DOHH2 (cell line): ENCODE measurements around the gene ERC2.
"Not testable (repeated sequence)": the region's sequence is repeated elsewhere in the genome, so short reads cannot be mapped to it uniquely, and the experiment has no call there.

Experiments used
- H3F3A ChIP-seq: fragments of 200-600 bp; sonication (generic), shearing (Covaris generic); 2 replicates; pipeline ENCODE4 v1.6.0; 2016; ENCODE audit warnings: antibody characterized with exemption, mild to moderate bottlenecking; ENCODE audit not compliant: control insufficient read depth, insufficient read depth
- H3K27ac ChIP-seq: fragments of 200-600 bp; sonication (generic); 2 replicates; pipeline ENCODE4 v1.5.1; 2014; ENCODE audit warnings: low read depth, mild to moderate bottlenecking, low read length, moderate library complexity
- H3K27me3 ChIP-seq: fragments of 200-600 bp; sonication (generic); 2 replicates; pipeline ENCODE4 v1.6.1; 2014; ENCODE audit warnings: mild to moderate bottlenecking, low read length, mixed read lengths; ENCODE audit not compliant: control insufficient read depth
- H3K36me3 ChIP-seq: fragments of 200-600 bp; sonication (generic); 2 replicates; pipeline ENCODE4 v1.6.1; 2014; ENCODE audit warnings: mild to moderate bottlenecking, low read length, moderate library complexity, mixed read lengths; ENCODE audit not compliant: control insufficient read depth
- H3K4me1 ChIP-seq: fragments of 200-600 bp; sonication (generic); 2 replicates; pipeline ENCODE4 v1.6.1; 2014; ENCODE audit warnings: mild to moderate bottlenecking, low read length, mixed read lengths; ENCODE audit not compliant: control insufficient read depth
- H3K4me2 ChIP-seq: fragments of 200-600 bp; sonication (generic); 2 replicates; pipeline ENCODE4 v1.6.0; 2014; ENCODE audit warnings: mild to moderate bottlenecking, low read length, moderate library complexity
- H3K4me3 ChIP-seq: fragments of 200-600 bp; sonication (generic); 2 replicates; pipeline ENCODE4 v1.5.1; 2014; ENCODE audit warnings: mild to moderate bottlenecking, low read length, mixed read lengths
- H3K79me2 ChIP-seq: fragments of 200-600 bp; sonication (generic); 2 replicates; pipeline ENCODE4 v1.6.1; 2014; ENCODE audit warnings: mild to moderate bottlenecking, low read length, mixed read lengths; ENCODE audit not compliant: control insufficient read depth
- H3K9me2 ChIP-seq: fragments of 200-600 bp; sonication (generic); replicated peaks from 2 replicates; pipeline ENCODE4 v1.6.1; 2014; ENCODE audit warnings: mild to moderate bottlenecking, low read length, mixed read lengths; ENCODE audit not compliant: control insufficient read depth
- H3K9me3 ChIP-seq: fragments of 200-600 bp; sonication (generic); 2 replicates; pipeline ENCODE4 v1.6.1; 2014; ENCODE audit warnings: antibody characterized with exemption, low read length, mixed read lengths; ENCODE audit not compliant: control insufficient read depth, insufficient read depth
- H4K20me1 ChIP-seq: fragments of 200-600 bp; sonication (generic); 2 replicates; pipeline ENCODE4 v1.6.0; 2014; ENCODE audit warnings: low read depth, mild to moderate bottlenecking, antibody characterized with exemption, low read length, moderate library complexity; ENCODE audit not compliant: control insufficient read depth, insufficient read depth
- EZH2phosphoT487 ChIP-seq: fragments of 200-600 bp; sonication (generic); IDR thresholded peaks from 2 replicates; pipeline ENCODE4 v1.6.1; 2017; ENCODE audit warnings: borderline replicate concordance, mild to moderate bottlenecking, antibody characterized with exemption, low read length, moderate library complexity, mixed read lengths
- TF ChIP-seq, protein P1 (sequence below): fragments of 200-600 bp; sonication (generic); IDR thresholded peaks from one replicate; pipeline ENCODE4 v1.5.1; 2014; ENCODE audit warnings: antibody characterized with exemption, mild to moderate bottlenecking, low read depth, low read length; ENCODE audit not compliant: poor library complexity, severe bottlenecking

The ERC2 gene

GRCh38 chr3:55505776-55506175 is 962.5 kb downstream of the ERC2 start:
- TF ChIP-seq EZH2phosphoT487: no peak
- TF ChIP-seq, protein P1, sequence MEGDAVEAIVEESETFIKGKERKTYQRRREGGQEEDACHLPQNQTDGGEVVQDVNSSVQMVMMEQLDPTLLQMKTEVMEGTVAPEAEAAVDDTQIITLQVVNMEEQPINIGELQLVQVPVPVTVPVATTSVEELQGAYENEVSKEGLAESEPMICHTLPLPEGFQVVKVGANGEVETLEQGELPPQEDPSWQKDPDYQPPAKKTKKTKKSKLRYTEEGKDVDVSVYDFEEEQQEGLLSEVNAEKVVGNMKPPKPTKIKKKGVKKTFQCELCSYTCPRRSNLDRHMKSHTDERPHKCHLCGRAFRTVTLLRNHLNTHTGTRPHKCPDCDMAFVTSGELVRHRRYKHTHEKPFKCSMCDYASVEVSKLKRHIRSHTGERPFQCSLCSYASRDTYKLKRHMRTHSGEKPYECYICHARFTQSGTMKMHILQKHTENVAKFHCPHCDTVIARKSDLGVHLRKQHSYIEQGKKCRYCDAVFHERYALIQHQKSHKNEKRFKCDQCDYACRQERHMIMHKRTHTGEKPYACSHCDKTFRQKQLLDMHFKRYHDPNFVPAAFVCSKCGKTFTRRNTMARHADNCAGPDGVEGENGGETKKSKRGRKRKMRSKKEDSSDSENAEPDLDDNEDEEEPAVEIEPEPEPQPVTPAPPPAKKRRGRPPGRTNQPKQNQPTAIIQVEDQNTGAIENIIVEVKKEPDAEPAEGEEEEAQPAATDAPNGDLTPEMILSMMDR: no peak
- Histone ChIP-seq H3K9me3 (no peaks in the 10 kb centered on the region), H3K4me3 (no peak overlapping the region), H3K4me1 (no peaks in the 10 kb centered on the region), H3F3A (no peaks in the 10 kb centered on the region), H3K79me2 (no peaks in the 10 kb centered on the region), H3K36me3 (no peaks in the 10 kb centered on the region), H3K9me2 (no peaks in the 10 kb centered on the region), H4K20me1 (no peaks in the 10 kb centered on the region), H3K27ac (no peak overlapping the region), H3K4me2 (no peak overlapping the region), H3K27me3 (no peaks in the 10 kb centered on the region)

DNA sequence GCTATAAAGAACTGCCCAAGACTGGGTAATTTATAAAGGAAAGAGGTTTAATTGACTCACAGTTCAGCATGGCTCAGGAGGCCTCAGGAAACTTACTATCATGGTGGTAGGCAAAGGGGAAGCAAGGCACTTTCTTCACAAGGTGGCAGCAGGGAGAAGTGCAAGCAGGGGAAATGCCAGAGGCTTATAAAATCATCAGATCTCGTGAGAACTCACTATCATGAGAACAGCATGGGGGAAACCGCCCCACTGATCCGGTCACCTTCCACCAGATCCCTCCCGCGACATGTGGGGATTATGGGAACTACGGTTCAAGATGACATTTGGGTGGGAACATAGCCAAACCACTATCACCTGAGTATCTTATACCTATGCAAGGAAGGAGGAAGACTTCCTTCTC is 963.2 kb downstream of the ERC2 start:
- H3K79me2 ChIP-seq, H3K4me1 ChIP-seq, H3K36me3 ChIP-seq, H3K9me2 ChIP-seq, H3K4me2 ChIP-seq, H3K27ac ChIP-seq, H3K4me3 ChIP-seq, H3K27me3 ChIP-seq, H3F3A ChIP-seq, H4K20me1 ChIP-seq, H3K9me3 ChIP-seq: not testable (repeated sequence)

DNA sequence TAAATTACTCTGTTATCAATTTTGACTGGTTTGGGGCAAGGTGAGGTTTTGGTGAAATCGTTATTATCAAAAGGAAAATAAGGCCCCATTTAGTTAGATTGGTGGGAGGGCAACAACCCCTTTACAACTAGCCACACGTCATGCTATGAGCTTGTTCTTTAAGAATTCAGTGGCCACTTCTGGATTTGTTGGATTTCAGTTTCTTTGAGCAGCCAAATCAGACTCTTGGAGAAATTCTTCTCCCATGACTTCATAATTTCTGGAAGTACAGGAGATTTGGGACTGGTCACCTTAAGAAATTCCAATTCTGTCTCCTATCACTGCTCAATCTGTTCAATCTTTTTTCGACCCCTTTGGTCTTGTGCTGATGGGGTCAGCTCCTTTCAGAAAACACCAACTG is 966.4 kb downstream of the ERC2 start:
- Histone ChIP-seq H3K9me2 (no peaks in the 10 kb centered on the region), H4K20me1 (no peaks in the 10 kb centered on the region), H3K27me3 (no peaks in the 10 kb centered on the region), H3K4me3 (no peak overlapping the region), H3K4me1 (no peaks in the 10 kb centered on the region), H3F3A (no peaks in the 10 kb centered on the region), H3K79me2 (no peaks in the 10 kb centered on the region), H3K9me3 (no peaks in the 10 kb centered on the region), H3K27ac (no peak overlapping the region), H3K4me2 (no peak overlapping the region), H3K36me3 (no peaks in the 10 kb centered on the region)
- TF ChIP-seq, protein P1: no peak
- no peak for TF ChIP-seq EZH2phosphoT487

GRCh38 chr3:55500555-55501330 is 967.5 kb downstream of the ERC2 start:
- Histone ChIP-seq H3K79me2 (no peaks in the 10 kb centered on the region), H3K9me3 (no peaks in the 10 kb centered on the region), H3K9me2 (no peaks in the 10 kb centered on the region), H3K27ac (no peak overlapping the region), H3K27me3 (no peaks in the 10 kb centered on the region), H3F3A (no peaks in the 10 kb centered on the region), H4K20me1 (no peaks in the 10 kb centered on the region), H3K4me1 (no peaks in the 10 kb centered on the region), H3K36me3 (no peaks in the 10 kb centered on the region), H3K4me3 (no peak overlapping the region), H3K4me2 (no peak overlapping the region)
- TF ChIP-seq, protein P1: no peak
- TF ChIP-seq EZH2phosphoT487: no peak
